HG03439 (cell line): ENCODE data around the gene KCNQ1.
"Not testable (repeated sequence)": the region's sequence is repeated elsewhere in the genome, so short reads cannot be mapped to it uniquely, and the experiment has no call there.

Source experiments
- ATAC-seq: cut with Tn5 transposase; IDR thresholded peaks from one replicate; pipeline ENCODE4 v1.9.1; 2021; ENCODE audit warnings: mild to moderate bottlenecking, moderate library complexity; ENCODE audit not compliant: unreplicated experiment

Gene KCNQ1

DNA sequence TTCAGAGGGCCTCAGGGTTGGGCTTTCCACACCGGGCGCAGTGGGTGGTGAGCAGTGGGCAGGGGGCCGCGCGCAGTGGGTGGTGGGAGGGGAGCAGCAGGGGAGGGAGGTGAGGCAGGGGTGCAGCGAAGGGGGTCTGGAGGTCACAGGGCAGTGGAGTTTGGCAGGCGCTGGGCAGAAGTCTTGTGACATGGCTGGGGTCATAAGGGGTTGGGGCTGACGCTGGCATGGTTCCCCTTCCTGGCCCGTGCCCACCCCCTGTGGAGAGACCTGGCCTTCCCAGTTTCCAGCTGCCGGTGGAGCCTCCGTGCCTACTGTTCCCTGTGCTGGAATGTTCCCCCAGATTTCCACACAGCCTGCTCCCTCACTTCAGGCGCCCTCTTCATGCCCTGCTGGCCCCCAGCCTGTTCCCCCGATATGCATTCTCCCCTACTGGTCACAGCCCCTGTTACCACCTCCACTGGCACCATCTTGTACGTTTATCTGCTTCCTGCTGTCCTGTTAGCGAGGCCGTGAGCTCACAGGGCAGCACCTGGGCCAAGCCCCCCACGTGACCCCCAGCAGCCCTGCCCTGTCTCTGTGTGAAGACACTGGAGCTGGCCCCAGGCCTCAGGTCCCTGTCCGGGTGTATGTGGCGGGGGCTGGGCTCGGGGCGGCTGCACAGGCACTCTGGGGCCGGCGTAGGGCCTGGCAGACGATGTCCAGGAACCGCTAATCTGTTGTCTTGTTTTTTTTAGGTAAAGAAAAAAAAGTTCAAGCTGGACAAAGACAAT is 143.4 kb downstream of the KCNQ1 start:
- ATAC-seq, result no peak

- ATAC-seq, result no peak
Observed at GRCh38 chr11:2588809-2589537, 144.2 kb downstream of the KCNQ1 start.

GRCh38 chr11:2589538-2589934 is 144.7 kb downstream of the KCNQ1 start:
- no peak for ATAC-seq

- ATAC-seq, result no peak
Observed at GRCh38 chr11:2590131-2590964, 145.5 kb downstream of the KCNQ1 start.

- ATAC-seq, result no peak
Observed at GRCh38 chr11:2590965-2591754, 146.4 kb downstream of the KCNQ1 start.

DNA sequence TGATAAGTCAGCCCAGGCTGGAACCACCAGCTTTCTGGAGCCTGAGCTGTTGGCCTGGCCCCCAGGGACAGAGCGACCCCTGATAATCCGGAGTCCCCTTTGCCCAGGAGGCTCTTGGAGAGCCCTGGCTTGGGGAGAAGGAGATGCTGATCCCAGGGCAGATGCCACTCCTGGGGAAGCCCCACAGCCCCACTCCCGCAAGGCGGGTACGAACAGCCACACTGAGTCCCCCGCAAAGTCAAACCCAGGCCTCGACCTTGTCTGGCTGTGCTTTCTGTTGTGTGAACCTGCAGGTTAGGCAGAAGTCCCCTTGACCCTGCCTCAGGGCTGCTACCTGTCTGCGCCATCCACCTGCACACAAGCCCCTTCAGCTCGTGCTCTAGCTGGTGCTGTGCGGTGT is 147.0 kb downstream of the KCNQ1 start:
- no peak for ATAC-seq

- ATAC-seq, result no peak
Observed at GRCh38 chr11:2592559-2593392, 148.0 kb downstream of the KCNQ1 start.

- no peak for ATAC-seq
Observed at GRCh38 chr11:2593393-2593950, 148.7 kb downstream of the KCNQ1 start.

GRCh38 chr11:2594267-2594666 is 149.5 kb downstream of the KCNQ1 start:
- ATAC-seq, result no peak

DNA sequence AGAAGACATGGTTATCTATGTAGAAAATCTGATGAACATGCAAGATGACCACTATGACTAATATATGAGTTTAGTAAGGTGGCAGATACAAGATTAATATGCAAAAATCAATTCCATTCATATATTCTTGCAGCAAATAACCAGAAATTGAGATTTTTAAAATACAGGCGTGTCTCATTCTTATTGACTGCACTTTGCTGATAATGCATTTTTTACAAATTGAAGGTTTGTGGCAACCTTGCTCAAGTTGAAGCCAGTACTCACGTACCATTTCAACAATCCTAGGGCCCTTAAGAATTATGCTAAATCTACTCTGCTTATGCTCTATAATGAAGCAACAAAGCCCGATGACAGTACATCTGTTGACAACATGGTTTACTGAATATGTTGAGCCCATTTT is 150.4 kb downstream of the KCNQ1 start:
- ATAC-seq, result no peak

- ATAC-seq, result no peak
Observed at GRCh38 chr11:2599561-2600189, 154.9 kb downstream of the KCNQ1 start.

- ATAC-seq, result no peak
Observed at GRCh38 chr11:2609345-2609744, 164.5 kb downstream of the KCNQ1 start.

DNA sequence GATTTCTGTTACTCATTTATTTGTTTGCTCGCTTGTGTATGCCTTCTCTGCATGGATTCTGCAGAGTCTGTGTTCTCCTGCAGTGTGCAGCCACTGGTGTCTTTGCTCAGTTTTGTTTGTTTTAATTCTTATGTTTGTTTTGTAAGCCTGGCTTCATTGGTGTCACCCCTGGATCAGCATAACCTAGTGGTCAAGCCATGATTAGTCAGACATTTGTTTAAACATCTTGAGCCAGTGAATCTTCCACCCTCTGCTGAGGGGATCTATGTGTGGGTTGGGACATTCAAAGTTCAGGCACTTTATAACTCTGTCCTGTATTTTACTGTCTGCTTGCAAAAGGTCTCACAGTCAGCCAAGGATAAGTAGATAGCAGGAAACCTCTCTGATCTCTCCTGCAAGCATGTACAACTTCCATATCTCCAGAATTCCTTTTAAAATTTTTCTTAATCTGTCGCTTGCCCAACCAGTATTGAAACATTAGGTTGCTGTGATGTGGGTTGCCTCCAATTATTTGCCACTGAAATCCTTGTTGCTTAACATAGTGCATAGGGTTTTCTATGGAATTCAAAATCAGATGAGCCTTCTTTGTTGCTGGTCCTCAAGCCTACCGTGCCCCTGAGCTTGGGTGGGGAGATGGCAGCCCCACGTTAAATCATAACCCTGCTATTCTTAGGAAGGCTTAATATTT is 168.2 kb downstream of the KCNQ1 start:
- no peak for ATAC-seq

- no peak for ATAC-seq
Observed at GRCh38 chr11:2621894-2622293, 177.1 kb downstream of the KCNQ1 start.

- ATAC-seq, result no peak
Observed at GRCh38 chr11:2625183-2625582, 180.4 kb downstream of the KCNQ1 start.

GRCh38 chr11:2630679-2631078 is 185.9 kb downstream of the KCNQ1 start:
- no peak for ATAC-seq

GRCh38 chr11:2631161-2631560 is 186.4 kb downstream of the KCNQ1 start:
- no peak for ATAC-seq

DNA sequence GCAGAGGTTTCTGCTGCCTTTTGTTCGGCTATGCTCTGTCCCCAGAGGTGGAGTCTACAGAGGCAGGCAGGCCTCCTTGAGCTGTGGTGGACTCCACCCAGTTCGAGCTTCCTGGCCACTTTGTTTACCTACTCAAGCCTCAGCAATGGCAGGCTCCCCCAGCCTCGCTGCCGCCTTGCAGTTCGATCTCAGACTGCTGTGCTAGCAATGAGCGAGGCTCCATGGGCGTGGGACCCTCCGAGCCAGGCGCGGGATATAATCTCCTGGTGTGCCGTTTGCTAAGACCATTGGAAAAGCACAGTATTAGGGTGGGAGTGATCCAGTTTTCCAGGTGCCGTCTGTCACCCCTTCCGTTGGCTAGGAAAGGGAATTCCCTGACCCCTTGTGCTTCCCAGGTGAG is 195.0 kb downstream of the KCNQ1 start:
- not testable (repeated sequence) for ATAC-seq
